ENCODE measurements around the gene SOCS6. TPM values are rescaled to one million over a fixed set of nuclear protein-coding genes. Genes with fewer than 3 reads are reported as not detected.

SOCS6 gene
- total and polyA plus RNA-seq, 2 donors (not counting 1 experiment from before 2014, with no cell fraction given) = 38.6 to 44.1 TPM

DNA sequence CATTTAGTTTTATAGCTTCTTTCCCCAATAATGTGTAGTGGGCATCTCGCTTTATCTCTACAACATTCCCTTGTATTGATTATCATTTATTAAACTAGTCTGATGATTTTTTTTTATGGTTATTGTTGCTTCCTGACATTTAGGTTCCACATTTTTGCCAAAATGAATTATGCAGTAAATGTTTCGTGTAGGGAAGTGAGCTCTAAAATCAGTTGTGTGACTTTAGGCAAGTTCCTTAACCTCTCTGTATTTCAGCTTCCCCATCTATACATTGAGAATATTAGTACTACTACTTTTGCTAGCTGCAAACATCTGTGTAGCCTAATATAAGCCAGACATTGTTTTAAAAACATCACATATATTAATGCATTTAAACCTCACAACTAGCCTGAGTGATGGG, 22.9 kb downstream of the SOCS6 start:
- peaks cover 98% of the 10 kb centered on the region for H3K79me2 ChIP-seq (ENCODE audit: control insufficient read depth, insufficient read depth, low read length)
- H3K4me1 ChIP-seq (ENCODE audit: control insufficient read depth, extremely low read depth, insufficient read depth, low read length) = no peaks in the 10 kb centered on the region
- H3K9ac ChIP-seq (ENCODE audit: insufficient read depth, low read length) = no peak overlapping the region
- no peaks in the 10 kb centered on the region for H3K36me3 ChIP-seq (ENCODE audit: control insufficient read depth, insufficient read depth, low read length)
- TF ChIP-seq, protein P1, sequence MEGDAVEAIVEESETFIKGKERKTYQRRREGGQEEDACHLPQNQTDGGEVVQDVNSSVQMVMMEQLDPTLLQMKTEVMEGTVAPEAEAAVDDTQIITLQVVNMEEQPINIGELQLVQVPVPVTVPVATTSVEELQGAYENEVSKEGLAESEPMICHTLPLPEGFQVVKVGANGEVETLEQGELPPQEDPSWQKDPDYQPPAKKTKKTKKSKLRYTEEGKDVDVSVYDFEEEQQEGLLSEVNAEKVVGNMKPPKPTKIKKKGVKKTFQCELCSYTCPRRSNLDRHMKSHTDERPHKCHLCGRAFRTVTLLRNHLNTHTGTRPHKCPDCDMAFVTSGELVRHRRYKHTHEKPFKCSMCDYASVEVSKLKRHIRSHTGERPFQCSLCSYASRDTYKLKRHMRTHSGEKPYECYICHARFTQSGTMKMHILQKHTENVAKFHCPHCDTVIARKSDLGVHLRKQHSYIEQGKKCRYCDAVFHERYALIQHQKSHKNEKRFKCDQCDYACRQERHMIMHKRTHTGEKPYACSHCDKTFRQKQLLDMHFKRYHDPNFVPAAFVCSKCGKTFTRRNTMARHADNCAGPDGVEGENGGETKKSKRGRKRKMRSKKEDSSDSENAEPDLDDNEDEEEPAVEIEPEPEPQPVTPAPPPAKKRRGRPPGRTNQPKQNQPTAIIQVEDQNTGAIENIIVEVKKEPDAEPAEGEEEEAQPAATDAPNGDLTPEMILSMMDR (conservative IDR thresholded peaks at IDR 0.05 in 1 of 2, IDR thresholded peaks at IDR 0.05 in 1 of 2; ENCODE audit: low read depth in 1 of 2, low read length in 2 of 2) = no peak
- TF ChIP-seq EZH2 (IDR thresholded peaks at IDR 0.05; ENCODE audit: low read length, missing control alignments) = no peak
- no peak for DNase-seq (ENCODE audit: low read depth in 2 of 2)
- H3K4me3 ChIP-seq (replicated peaks in 1 of 4; ENCODE audit: control extremely low read depth in 1 of 4, insufficient read depth in 1 of 4, low read depth in 3 of 4, low read length in 4 of 4) = no peak overlapping the region
- H3K4me2 ChIP-seq (ENCODE audit: extremely low read depth, insufficient read depth, low read length) = no peak overlapping the region
- H4K20me1 ChIP-seq (ENCODE audit: control insufficient read depth, extremely low read depth, insufficient read depth, low read length) = no peaks in the 10 kb centered on the region
- no peaks in the 10 kb centered on the region for H3K27me3 ChIP-seq (ENCODE audit: control insufficient read depth, insufficient read depth, low read length)
- H3K9me3 ChIP-seq (ENCODE audit: control insufficient read depth, insufficient read depth, low read depth, low read length) = no peaks in the 10 kb centered on the region
- no peak overlapping the region for H2AFZ ChIP-seq (ENCODE audit: low read length)
- H3K27ac ChIP-seq (ENCODE audit: insufficient read depth, low read length) = no peak overlapping the region

DNA sequence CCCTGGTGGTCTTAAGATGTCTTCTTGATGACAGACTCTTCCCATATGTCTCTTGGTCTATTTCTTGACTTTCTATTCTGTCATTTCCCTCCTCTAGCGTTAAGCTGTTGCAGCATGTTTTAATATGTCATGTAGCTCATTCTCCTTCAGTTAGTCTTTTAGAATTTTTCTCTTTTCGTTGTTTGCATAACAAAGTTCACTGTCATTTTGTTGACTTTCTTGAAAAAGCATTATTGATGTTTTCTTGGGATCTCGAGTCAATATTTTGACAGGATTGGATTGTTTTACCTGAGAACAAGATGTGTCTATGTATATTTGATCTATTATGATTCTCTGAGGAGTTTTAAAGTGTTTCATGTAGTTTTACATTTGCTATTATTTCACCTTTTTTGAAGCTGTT, 24.8 kb downstream of the SOCS6 start:
- H3K9ac ChIP-seq (ENCODE audit: insufficient read depth, low read length) = no peak overlapping the region
- no peaks in the 10 kb centered on the region for H3K36me3 ChIP-seq (ENCODE audit: control insufficient read depth, insufficient read depth, low read length)
- H3K27me3 ChIP-seq (ENCODE audit: control insufficient read depth, insufficient read depth, low read length) = no peaks in the 10 kb centered on the region
- no peaks in the 10 kb centered on the region for H4K20me1 ChIP-seq (ENCODE audit: control insufficient read depth, extremely low read depth, insufficient read depth, low read length)
- H3K27ac ChIP-seq (ENCODE audit: insufficient read depth, low read length) = no peak overlapping the region
- no peak overlapping the region for H3K4me3 ChIP-seq (replicated peaks in 1 of 4; ENCODE audit: control extremely low read depth in 1 of 4, insufficient read depth in 1 of 4, low read depth in 3 of 4, low read length in 4 of 4)
- no peak overlapping the region for H3K4me2 ChIP-seq (ENCODE audit: extremely low read depth, insufficient read depth, low read length)
- TF ChIP-seq, protein P1 (conservative IDR thresholded peaks at IDR 0.05 in 1 of 2, IDR thresholded peaks at IDR 0.05 in 1 of 2; ENCODE audit: low read depth in 1 of 2, low read length in 2 of 2) = no peak
- no peak for TF ChIP-seq EZH2 (IDR thresholded peaks at IDR 0.05; ENCODE audit: low read length, missing control alignments)
- DNase-seq (ENCODE audit: low read depth in 2 of 2) = no peak
- H3K9me3 ChIP-seq (ENCODE audit: control insufficient read depth, insufficient read depth, low read depth, low read length) = no peaks in the 10 kb centered on the region
- no peak overlapping the region for H2AFZ ChIP-seq (ENCODE audit: low read length)
- no peaks in the 10 kb centered on the region for H3K4me1 ChIP-seq (ENCODE audit: control insufficient read depth, extremely low read depth, insufficient read depth, low read length)
- H3K79me2 ChIP-seq (ENCODE audit: control insufficient read depth, insufficient read depth, low read length) = peaks cover 95% of the 10 kb centered on the region

DNA sequence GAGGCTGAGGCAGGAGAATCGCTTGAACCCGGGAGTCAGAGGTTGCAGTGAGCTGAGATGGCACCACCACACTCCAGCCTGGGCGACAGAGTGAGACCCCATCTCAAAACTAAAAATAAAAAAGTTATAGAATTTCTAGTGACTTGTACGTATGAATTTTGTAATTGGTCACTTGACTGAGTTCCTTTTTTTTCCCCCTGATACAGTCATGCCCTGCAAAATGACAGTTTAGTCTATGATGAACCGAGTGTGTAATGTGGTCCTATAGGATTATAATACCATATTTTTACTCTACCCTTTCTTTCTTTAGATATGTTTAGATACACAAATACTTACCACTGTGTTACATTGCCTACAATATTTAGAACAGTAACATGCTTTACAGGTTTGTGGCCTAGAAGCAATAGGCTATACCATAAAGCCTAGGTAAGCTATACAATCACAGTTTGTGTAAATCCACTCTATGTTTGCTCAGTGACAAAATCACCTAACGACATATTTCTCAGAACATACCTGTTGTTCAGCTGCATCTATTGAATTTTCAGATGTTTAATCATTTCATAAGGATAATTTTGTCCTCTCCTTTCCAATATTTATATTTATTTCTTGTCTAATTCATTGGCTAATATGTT, 25.4 kb downstream of the SOCS6 start:
- Histone ChIP-seq H3K36me3 (ENCODE audit: control insufficient read depth, insufficient read depth, low read length) (no peaks in the 10 kb centered on the region), H2AFZ (ENCODE audit: low read length) (no peak overlapping the region), H3K4me3 (replicated peaks in 1 of 4; ENCODE audit: control extremely low read depth in 1 of 4, insufficient read depth in 1 of 4, low read depth in 3 of 4, low read length in 4 of 4) (no peak overlapping the region), H3K4me2 (ENCODE audit: extremely low read depth, insufficient read depth, low read length) (no peak overlapping the region), H3K27me3 (ENCODE audit: control insufficient read depth, insufficient read depth, low read length) (no peaks in the 10 kb centered on the region), H3K4me1 (ENCODE audit: control insufficient read depth, extremely low read depth, insufficient read depth, low read length) (no peaks in the 10 kb centered on the region), H3K9me3 (ENCODE audit: control insufficient read depth, insufficient read depth, low read depth, low read length) (no peaks in the 10 kb centered on the region), H3K9ac (ENCODE audit: insufficient read depth, low read length) (no peak overlapping the region), H3K27ac (ENCODE audit: insufficient read depth, low read length) (no peak overlapping the region), H3K79me2 (ENCODE audit: control insufficient read depth, insufficient read depth, low read length) (peaks cover 95% of the 10 kb centered on the region), H4K20me1 (ENCODE audit: control insufficient read depth, extremely low read depth, insufficient read depth, low read length) (no peaks in the 10 kb centered on the region)
- no peak for DNase-seq (ENCODE audit: low read depth in 2 of 2)
- TF ChIP-seq, protein P1 (conservative IDR thresholded peaks at IDR 0.05 in 1 of 2, IDR thresholded peaks at IDR 0.05 in 1 of 2; ENCODE audit: low read depth in 1 of 2, low read length in 2 of 2) = no peak
- no peak for TF ChIP-seq EZH2 (IDR thresholded peaks at IDR 0.05; ENCODE audit: low read length, missing control alignments)
